ENCODE measurements around the gene ZNF526. TPM values are rescaled to one million over a fixed set of nuclear protein-coding genes. Genes with fewer than 3 reads are reported as not detected.

Gene ZNF526
- total RNA-seq, 1 experiment from 2014 or later: 3.4 TPM

GRCh38 chr19:42233106-42233505 lies 13.0 kb downstream of the ZNF526 start:
- no peak for DNase-seq
- no peaks in the 10 kb centered on the region for H3K27me3 ChIP-seq (ENCODE audit: low read length)
- no peak overlapping the region for H3K4me2 ChIP-seq (ENCODE audit: low read depth, low read length, poor library complexity, severe bottlenecking)
- H3K79me2 ChIP-seq (ENCODE audit: low read length): peaks cover 3% of the 10 kb centered on the region
- H3K27ac ChIP-seq (ENCODE audit: low read length): no peak overlapping the region
- H3K4me1 ChIP-seq (ENCODE audit: low read length): no peaks in the 10 kb centered on the region
- H2AFZ ChIP-seq (ENCODE audit: low read length): no peak overlapping the region
- H3K9me2 ChIP-seq (replicated peaks; ENCODE audit: insufficient read depth, low read length): no peaks in the 10 kb centered on the region
- H3K9ac ChIP-seq (ENCODE audit: low read length): no peak overlapping the region
- peaks cover 6% of the 10 kb centered on the region; the same call in 1 of the 2 replicates for H4K20me1 ChIP-seq (ENCODE audit: insufficient read depth, low read depth, low read length)
- H3K36me3 ChIP-seq (ENCODE audit: insufficient read depth, low read length): peaks cover 20% of the 10 kb centered on the region
- no peaks in the 10 kb centered on the region for H3K9me3 ChIP-seq (ENCODE audit: low read length)
- H3K4me3 ChIP-seq (ENCODE audit: low read length): no peak overlapping the region

- Histone ChIP-seq H3K36me3 (ENCODE audit: insufficient read depth, low read length) (peaks cover 20% of the 10 kb centered on the region), H3K4me1 (ENCODE audit: low read length) (no peaks in the 10 kb centered on the region), H4K20me1 (ENCODE audit: insufficient read depth, low read depth, low read length) (peaks cover 6% of the 10 kb centered on the region; the same call in 1 of the 2 replicates), H3K27me3 (ENCODE audit: low read length) (no peaks in the 10 kb centered on the region), H3K27ac (ENCODE audit: low read length) (no peak overlapping the region), H3K9me2 (replicated peaks; ENCODE audit: insufficient read depth, low read length) (no peaks in the 10 kb centered on the region), H3K9me3 (ENCODE audit: low read length) (no peaks in the 10 kb centered on the region), H3K79me2 (ENCODE audit: low read length) (peaks cover 6% of the 10 kb centered on the region), H2AFZ (ENCODE audit: low read length) (no peak overlapping the region), H3K4me3 (ENCODE audit: low read length) (no peak overlapping the region), H3K9ac (ENCODE audit: low read length) (no peak overlapping the region), H3K4me2 (ENCODE audit: low read depth, low read length, poor library complexity, severe bottlenecking) (no peak overlapping the region)
- DNase-seq: no peak
Measured at GRCh38 chr19:42233678-42234292, 13.7 kb downstream of the ZNF526 start.

GRCh38 chr19:42234364-42234763 lies 14.3 kb downstream of the ZNF526 start:
- no peak overlapping the region for H3K9ac ChIP-seq (ENCODE audit: low read length)
- H3K27ac ChIP-seq (ENCODE audit: low read length): no peak overlapping the region
- H2AFZ ChIP-seq (ENCODE audit: low read length): no peak overlapping the region
- H3K27me3 ChIP-seq (ENCODE audit: low read length): no peaks in the 10 kb centered on the region
- H3K4me2 ChIP-seq (ENCODE audit: low read depth, low read length, poor library complexity, severe bottlenecking): no peak overlapping the region
- H3K4me3 ChIP-seq (ENCODE audit: low read length): no peak overlapping the region
- H3K79me2 ChIP-seq (ENCODE audit: low read length): peaks cover 12% of the 10 kb centered on the region
- peaks cover 24% of the 10 kb centered on the region for H3K36me3 ChIP-seq (ENCODE audit: insufficient read depth, low read length)
- H3K9me3 ChIP-seq (ENCODE audit: low read length): no peaks in the 10 kb centered on the region
- no peaks in the 10 kb centered on the region for H3K9me2 ChIP-seq (replicated peaks; ENCODE audit: insufficient read depth, low read length)
- peaks cover 4% of the 10 kb centered on the region for H3K4me1 ChIP-seq (ENCODE audit: low read length)
- H4K20me1 ChIP-seq (ENCODE audit: insufficient read depth, low read depth, low read length): peaks cover 10% of the 10 kb centered on the region; the same call in 1 of the 2 replicates
- DNase-seq: no peak

GRCh38 chr19:42235181-42235580 lies 15.1 kb downstream of the ZNF526 start:
- no peak overlapping the region for H3K27ac ChIP-seq (ENCODE audit: low read length)
- H4K20me1 ChIP-seq (ENCODE audit: insufficient read depth, low read depth, low read length): peaks cover 15% of the 10 kb centered on the region; the same call in 1 of the 2 replicates
- H3K9ac ChIP-seq (ENCODE audit: low read length): no peak overlapping the region
- H3K36me3 ChIP-seq (ENCODE audit: insufficient read depth, low read length): peaks cover 25% of the 10 kb centered on the region
- DNase-seq: no peak
- no peak overlapping the region for H2AFZ ChIP-seq (ENCODE audit: low read length)
- H3K79me2 ChIP-seq (ENCODE audit: low read length): peaks cover 20% of the 10 kb centered on the region
- no peaks in the 10 kb centered on the region for H3K9me2 ChIP-seq (replicated peaks; ENCODE audit: insufficient read depth, low read length)
- H3K4me3 ChIP-seq (ENCODE audit: low read length): no peak overlapping the region
- peaks cover 13% of the 10 kb centered on the region for H3K4me1 ChIP-seq (ENCODE audit: low read length)
- no peak overlapping the region for H3K4me2 ChIP-seq (ENCODE audit: low read depth, low read length, poor library complexity, severe bottlenecking)
- H3K27me3 ChIP-seq (ENCODE audit: low read length): no peaks in the 10 kb centered on the region
- no peaks in the 10 kb centered on the region for H3K9me3 ChIP-seq (ENCODE audit: low read length)

- no peaks in the 10 kb centered on the region for H3K9me3 ChIP-seq (ENCODE audit: low read length)
- H3K9ac ChIP-seq (ENCODE audit: low read length): no peak overlapping the region
- no peaks in the 10 kb centered on the region for H3K27me3 ChIP-seq (ENCODE audit: low read length)
- peaks cover 36% of the 10 kb centered on the region for H3K79me2 ChIP-seq (ENCODE audit: low read length)
- peak overlapping the region; percentile 76; the same call in 1 of the 2 replicates for H3K4me3 ChIP-seq (ENCODE audit: low read length)
- H3K4me1 ChIP-seq (ENCODE audit: low read length): peaks cover 31% of the 10 kb centered on the region
- peak overlapping the region; percentile 86 for H3K4me2 ChIP-seq (ENCODE audit: low read depth, low read length, poor library complexity, severe bottlenecking)
- no peaks in the 10 kb centered on the region for H3K9me2 ChIP-seq (replicated peaks; ENCODE audit: insufficient read depth, low read length)
- H2AFZ ChIP-seq (ENCODE audit: low read length): no peak overlapping the region
- H4K20me1 ChIP-seq (ENCODE audit: insufficient read depth, low read depth, low read length): peaks cover 10% of the 10 kb centered on the region; the same call in 1 of the 2 replicates
- peaks cover 20% of the 10 kb centered on the region for H3K36me3 ChIP-seq (ENCODE audit: insufficient read depth, low read length)
- peak overlapping the region; percentile 19; the same call in 1 of the 2 replicates for H3K27ac ChIP-seq (ENCODE audit: low read length)
- peak; percentile 68 for DNase-seq
Measured at GRCh38 chr19:42239544-42240220, 19.6 kb downstream of the ZNF526 start.

- peaks cover 36% of the 10 kb centered on the region for H3K79me2 ChIP-seq (ENCODE audit: low read length)
- H3K4me1 ChIP-seq (ENCODE audit: low read length): peaks cover 37% of the 10 kb centered on the region
- no peak overlapping the region for H2AFZ ChIP-seq (ENCODE audit: low read length)
- H3K36me3 ChIP-seq (ENCODE audit: insufficient read depth, low read length): peaks cover 14% of the 10 kb centered on the region; the same call in 1 of the 2 replicates
- DNase-seq: no peak
- H4K20me1 ChIP-seq (ENCODE audit: insufficient read depth, low read depth, low read length): peaks cover 10% of the 10 kb centered on the region; the same call in 1 of the 2 replicates
- peak overlapping the region; percentile 35; the same call in 1 of the 2 replicates for H3K27ac ChIP-seq (ENCODE audit: low read length)
- H3K4me2 ChIP-seq (ENCODE audit: low read depth, low read length, poor library complexity, severe bottlenecking): peak overlapping the region; percentile 86
- H3K9me2 ChIP-seq (replicated peaks; ENCODE audit: insufficient read depth, low read length): no peaks in the 10 kb centered on the region
- H3K4me3 ChIP-seq (ENCODE audit: low read length): peak overlapping the region; percentile 76
- peak overlapping the region; percentile 77 for H3K9ac ChIP-seq (ENCODE audit: low read length)
- no peaks in the 10 kb centered on the region for H3K9me3 ChIP-seq (ENCODE audit: low read length)
- no peaks in the 10 kb centered on the region for H3K27me3 ChIP-seq (ENCODE audit: low read length)
Measured at GRCh38 chr19:42241279-42241678, 21.2 kb downstream of the ZNF526 start.

- no peak overlapping the region for H2AFZ ChIP-seq (ENCODE audit: low read length)
- peaks cover 36% of the 10 kb centered on the region for H3K79me2 ChIP-seq (ENCODE audit: low read length)
- H3K36me3 ChIP-seq (ENCODE audit: insufficient read depth, low read length): peaks cover 10% of the 10 kb centered on the region; the same call in 1 of the 2 replicates
- no peaks in the 10 kb centered on the region for H3K9me2 ChIP-seq (replicated peaks; ENCODE audit: insufficient read depth, low read length)
- H3K27me3 ChIP-seq (ENCODE audit: low read length): no peaks in the 10 kb centered on the region
- no peaks in the 10 kb centered on the region for H3K9me3 ChIP-seq (ENCODE audit: low read length)
- peak overlapping the region; percentile 35 for H3K27ac ChIP-seq (ENCODE audit: low read length)
- peak overlapping the region; percentile 77 for H3K9ac ChIP-seq (ENCODE audit: low read length)
- peaks cover 10% of the 10 kb centered on the region; the same call in 1 of the 2 replicates for H4K20me1 ChIP-seq (ENCODE audit: insufficient read depth, low read depth, low read length)
- peaks cover 37% of the 10 kb centered on the region for H3K4me1 ChIP-seq (ENCODE audit: low read length)
- no peak for DNase-seq
- H3K4me3 ChIP-seq (ENCODE audit: low read length): peak overlapping the region; percentile 76
- peak overlapping the region; percentile 86 for H3K4me2 ChIP-seq (ENCODE audit: low read depth, low read length, poor library complexity, severe bottlenecking)
Measured at GRCh38 chr19:42242069-42242511, 22.0 kb downstream of the ZNF526 start.
